ENCODE measurements around the gene PCDHGB4. TPM values are rescaled to one million over a fixed set of nuclear protein-coding genes. Genes with fewer than 3 reads are reported as not detected.
A peak's percentile ranks its signal among the peaks of the same experiment; 100 is the strongest.
"Not testable (repeated sequence)": the region's sequence is repeated elsewhere in the genome, so short reads cannot be mapped to it uniquely, and the experiment has no call there.

PCDHGB4 gene
- 1 to 10 TPM; 1.6 to 3.9 (median 3.0) TPM for total RNA-seq
- polyA plus RNA-seq = under 1 TPM; 0.02 to 0.29 (median 0.14) TPM
- long read RNA-seq, donor 1, full-length matches to known transcripts = 3 of 3 reads
- long read RNA-seq, donor 1, partial matches to known transcripts = 0 of 3 reads
- long read RNA-seq, donor 1, other reads (novel, unspliced or antisense) = 0 of 3 reads
- long read RNA-seq, donor 2 = 0 reads

DNA sequence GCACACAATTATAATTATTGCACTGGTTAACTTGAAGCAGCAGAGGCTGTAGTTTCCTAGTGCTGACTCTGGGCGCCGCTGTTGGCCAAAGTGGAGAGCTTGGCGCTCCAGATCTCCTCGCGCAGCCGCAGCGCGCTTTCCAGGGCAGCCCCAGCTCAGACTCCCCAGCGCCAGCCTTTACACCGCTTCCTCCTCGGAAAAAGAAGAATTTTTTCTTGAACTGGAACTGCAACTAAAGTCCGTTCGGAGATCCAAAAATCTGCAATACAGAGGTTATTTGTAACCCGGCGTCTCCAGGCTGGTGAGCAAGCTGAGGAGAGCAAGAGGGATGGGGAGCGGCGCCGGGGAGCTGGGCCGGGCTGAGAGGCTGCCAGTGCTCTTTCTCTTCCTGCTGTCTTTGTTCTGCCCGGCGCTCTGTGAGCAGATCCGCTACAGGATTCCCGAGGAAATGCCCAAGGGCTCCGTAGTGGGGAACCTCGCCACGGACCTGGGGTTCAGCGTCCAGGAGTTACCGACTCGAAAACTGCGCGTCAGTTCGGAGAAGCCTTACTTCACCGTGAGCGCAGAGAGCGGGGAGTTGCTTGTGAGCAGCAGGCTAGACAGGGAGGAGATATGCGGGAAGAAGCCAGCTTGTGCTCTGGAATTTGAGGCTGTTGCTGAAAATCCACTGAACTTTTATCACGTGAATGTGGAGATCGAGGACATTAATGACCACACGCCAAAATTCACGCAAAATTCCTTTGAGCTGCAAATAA is at the start of gene PCDHGB4:
Gene PCDHGB4, plus strand, starts transcription at position 142 of the 755 bp plus-strand sequence. Its CDS starts 187 bp downstream, at position 329.
- Histone ChIP-seq H3K27me3 (replicated peaks in 1 of 7) (peaks cover 0 to 96% (median 16%) of the 10 kb centered on the region in 7 donors), H3K4me3 (peak within 1 kb of the TSS in 2 of 8 donors; percentile 2 to 50), H3K9me3 (peaks cover 0 to 97% (median 96%) of the 10 kb centered on the region in 8 donors)
- 12 to 20% (median 16%) methylated on average over 19 to 21 of the region's 40 CpGs for WGBS, 5 donors
- H3K36me3 ChIP-seq; H3K27ac ChIP-seq; intact Hi-C loops (cut with DNase I; ENCODE audit: low total_unique reads); DNase-seq; H3K4me1 ChIP-seq: not testable (repeated sequence)
- TF ChIP-seq, protein P1, sequence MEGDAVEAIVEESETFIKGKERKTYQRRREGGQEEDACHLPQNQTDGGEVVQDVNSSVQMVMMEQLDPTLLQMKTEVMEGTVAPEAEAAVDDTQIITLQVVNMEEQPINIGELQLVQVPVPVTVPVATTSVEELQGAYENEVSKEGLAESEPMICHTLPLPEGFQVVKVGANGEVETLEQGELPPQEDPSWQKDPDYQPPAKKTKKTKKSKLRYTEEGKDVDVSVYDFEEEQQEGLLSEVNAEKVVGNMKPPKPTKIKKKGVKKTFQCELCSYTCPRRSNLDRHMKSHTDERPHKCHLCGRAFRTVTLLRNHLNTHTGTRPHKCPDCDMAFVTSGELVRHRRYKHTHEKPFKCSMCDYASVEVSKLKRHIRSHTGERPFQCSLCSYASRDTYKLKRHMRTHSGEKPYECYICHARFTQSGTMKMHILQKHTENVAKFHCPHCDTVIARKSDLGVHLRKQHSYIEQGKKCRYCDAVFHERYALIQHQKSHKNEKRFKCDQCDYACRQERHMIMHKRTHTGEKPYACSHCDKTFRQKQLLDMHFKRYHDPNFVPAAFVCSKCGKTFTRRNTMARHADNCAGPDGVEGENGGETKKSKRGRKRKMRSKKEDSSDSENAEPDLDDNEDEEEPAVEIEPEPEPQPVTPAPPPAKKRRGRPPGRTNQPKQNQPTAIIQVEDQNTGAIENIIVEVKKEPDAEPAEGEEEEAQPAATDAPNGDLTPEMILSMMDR (IDR thresholded peaks at IDR 0.05 in 8 of 11, conservative IDR thresholded peaks at IDR 0.05 in 3 of 11) = peak in 4 of 11 experiments; percentile 19 to 33 (median 26)

DNA sequence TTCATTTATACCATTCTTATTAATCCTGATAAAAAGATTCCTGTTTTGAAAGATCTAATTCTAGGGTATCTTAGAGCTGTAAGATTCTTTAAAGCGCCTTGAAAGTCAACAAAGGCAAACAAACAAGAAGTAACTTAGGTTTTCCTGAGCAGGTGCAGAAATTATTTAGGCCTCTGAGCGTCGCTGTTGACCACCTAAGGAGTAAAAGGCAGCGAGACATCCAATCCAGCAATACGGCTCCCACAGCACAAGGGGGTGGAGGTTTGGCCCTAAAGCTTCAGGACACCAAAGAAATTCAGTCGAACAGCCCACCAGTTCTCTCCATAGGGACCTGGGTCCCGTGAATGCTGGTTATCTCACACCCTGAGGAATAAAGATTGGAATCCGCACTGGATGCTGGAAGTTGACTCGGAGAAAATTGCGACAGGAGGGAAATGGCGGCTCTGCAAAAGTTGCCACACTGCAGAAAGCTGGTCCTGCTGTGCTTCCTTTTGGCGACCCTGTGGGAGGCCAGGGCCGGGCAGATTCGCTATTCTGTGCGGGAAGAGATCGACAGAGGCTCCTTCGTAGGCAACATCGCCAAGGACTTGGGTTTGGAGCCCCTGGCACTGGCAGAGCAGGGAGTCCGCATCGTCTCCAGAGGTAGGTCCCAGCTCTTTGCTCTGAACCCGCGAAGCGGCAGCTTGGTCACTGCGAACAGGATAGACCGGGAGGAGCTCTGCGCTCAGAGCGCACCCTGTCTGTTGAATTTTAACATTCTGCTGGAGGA is 48.8 kb upstream of the PCDHGB4 start, which contains the start of gene PCDHGA2:
Gene PCDHGA2, plus strand, starts transcription at position 223 of the 769 bp plus-strand sequence.
- H3K27ac ChIP-seq = no peak within 1 kb of the TSS

DNA sequence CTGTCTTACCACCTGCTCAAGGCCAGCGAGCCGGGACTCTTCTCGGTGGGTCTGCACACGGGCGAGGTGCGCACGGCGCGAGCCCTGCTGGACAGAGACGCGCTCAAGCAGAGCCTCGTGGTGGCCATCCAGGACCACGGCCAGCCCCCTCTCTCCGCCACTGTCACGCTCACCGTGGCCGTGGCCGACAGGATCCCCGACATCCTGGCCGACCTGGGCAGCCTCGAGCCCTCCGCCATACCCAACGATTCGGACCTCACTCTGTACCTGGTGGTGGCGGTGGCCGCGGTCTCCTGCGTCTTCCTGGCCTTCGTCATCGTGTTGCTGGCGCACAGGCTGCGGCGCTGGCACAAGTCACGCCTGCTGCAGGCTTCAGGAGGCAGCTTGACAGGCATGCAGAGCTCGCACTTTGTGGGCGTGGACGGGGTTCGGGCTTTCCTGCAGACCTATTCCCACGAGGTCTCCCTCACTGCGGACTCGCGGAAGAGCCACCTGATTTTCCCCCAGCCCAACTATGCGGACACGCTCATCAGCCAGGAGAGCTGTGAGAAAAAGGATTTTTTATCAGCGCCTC is 46.6 kb upstream of the PCDHGB4 start:
- H3K27me3 ChIP-seq (replicated peaks in 1 of 7) = peaks cover 0 to 100% (median 14%) of the 10 kb centered on the region in 7 donors
- peaks cover 0 to 100% (median 92%) of the 10 kb centered on the region in 8 donors for H3K9me3 ChIP-seq
- intact Hi-C loops (cut with DNase I; ENCODE audit: low total_unique reads); H3K36me3 ChIP-seq; H3K4me3 ChIP-seq; H3K4me1 ChIP-seq; DNase-seq; H3K27ac ChIP-seq: not testable (repeated sequence)
- WGBS, 5 donors = 47 to 72% (median 62%) methylated on average over 16 to 45 of the region's 45 CpGs

More for the DNA sequence above, 48.8 kb upstream of the PCDHGB4 start, which contains the start of gene PCDHGA2:
- 13 to 18% (median 14%) methylated on average over 26 to 27 of the region's 27 CpGs for WGBS, 5 donors
- Histone ChIP-seq H3K9me3 (peaks cover 0 to 100% (median 88%) of the 10 kb centered on the region in 8 donors), H3K27me3 (replicated peaks in 1 of 7) (peaks cover 0 to 100% (median 24%) of the 10 kb centered on the region in 7 donors), H3K4me1 (no peaks in the 10 kb centered on the region), H3K4me3 (peak within 1 kb of the TSS in 4 of 8 donors; percentile 11 to 39 (median 24)), H3K36me3 (no peaks in the 10 kb centered on the region)
- intact Hi-C loops (cut with DNase I; ENCODE audit: low total_unique reads) = no loop called here
- TF ChIP-seq POLR2AphosphoS5 (IDR thresholded peaks at IDR 0.05) = no peak
- no peak for TF ChIP-seq POLR2A (IDR thresholded peaks at IDR 0.05)
- TF ChIP-seq, protein P1 (IDR thresholded peaks at IDR 0.05 in 8 of 11, conservative IDR thresholded peaks at IDR 0.05 in 3 of 11) = peak in 2 of 11 experiments; percentile 30 to 38
- DNase-seq = no peak

DNA sequence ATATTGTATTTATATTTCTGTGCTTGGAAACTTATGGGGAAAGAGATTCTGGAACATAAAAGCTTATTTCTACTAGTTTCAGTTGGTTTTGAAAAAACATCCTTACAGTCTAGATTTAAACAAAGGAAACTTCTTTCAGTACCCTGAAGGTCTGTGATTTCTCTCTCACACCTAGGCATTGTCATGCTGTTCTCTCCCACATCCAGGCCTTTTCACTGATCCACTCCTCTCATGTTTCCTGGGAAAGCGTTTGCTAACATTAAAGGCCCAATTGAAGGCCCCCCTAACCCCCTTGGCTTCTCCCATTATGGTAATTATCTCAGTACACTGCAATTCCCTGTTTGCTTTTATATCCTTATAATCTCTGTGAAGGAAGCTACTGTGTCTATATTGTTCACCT is 44.7 kb upstream of the PCDHGB4 start:
- Histone ChIP-seq H3K9me3 (peaks cover 0 to 100% (median 94%) of the 10 kb centered on the region in 8 donors), H3K36me3 (no peaks in the 10 kb centered on the region), H3K27me3 (replicated peaks in 1 of 7) (peaks cover 0 to 100% (median 8%) of the 10 kb centered on the region in 7 donors), H3K4me1 (no peaks in the 10 kb centered on the region), H3K27ac (no peak overlapping the region), H3K4me3 (no peak overlapping the region)
- no peak for DNase-seq
- TF ChIP-seq, protein P1 (IDR thresholded peaks at IDR 0.05 in 8 of 11, conservative IDR thresholded peaks at IDR 0.05 in 3 of 11) = no peak
- no peak for TF ChIP-seq POLR2A (IDR thresholded peaks at IDR 0.05)
- no peak for TF ChIP-seq POLR2AphosphoS5 (IDR thresholded peaks at IDR 0.05)
- intact Hi-C loops (cut with DNase I; ENCODE audit: low total_unique reads) = no loop called here
- WGBS, 5 donors = 12 to 28% (median 20%) methylated on average over 1 of the region's 1 CpG
